ENCODE measurements around the gene FOXS1. TPM values are rescaled to one million over a fixed set of nuclear protein-coding genes. Genes with fewer than 3 reads are reported as not detected.

The FOXS1 gene
- polyA plus RNA-seq, 3 donors, result not detected

DNA sequence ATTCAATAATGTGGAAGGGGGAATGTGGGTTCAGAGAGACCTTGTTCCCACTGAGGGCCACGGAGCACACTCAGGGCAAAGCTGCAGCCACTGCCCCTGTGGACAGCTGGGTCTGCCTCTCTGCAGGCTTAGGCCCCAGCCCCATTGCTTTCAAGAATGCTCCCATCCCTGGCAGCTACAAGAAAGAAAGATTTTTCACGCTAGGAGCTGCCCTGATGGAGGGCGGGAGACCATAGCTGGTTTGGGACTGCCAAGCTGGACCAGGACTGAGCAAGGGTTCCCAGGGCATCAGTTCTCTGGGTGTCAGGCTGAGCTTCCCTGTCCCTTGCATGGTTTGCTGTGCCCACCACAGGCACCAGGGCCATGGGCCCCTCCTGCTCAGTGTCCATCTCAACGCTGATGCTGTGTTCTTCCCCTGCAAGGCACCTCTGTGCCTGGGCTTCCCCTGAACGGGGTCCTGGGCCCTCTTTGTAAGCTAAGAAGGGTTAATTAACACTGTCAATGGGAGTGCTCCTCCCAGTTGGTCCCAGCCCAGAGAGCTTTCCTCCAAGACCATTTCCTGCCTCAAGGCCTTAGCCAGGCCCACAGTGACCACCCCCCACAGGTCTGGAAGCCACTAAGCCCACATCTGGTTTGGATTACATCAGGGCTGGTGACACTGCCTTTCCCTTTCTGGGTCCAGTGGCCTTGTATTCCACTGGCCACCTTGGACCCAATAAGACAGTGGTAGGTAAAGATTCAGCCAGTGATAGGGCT is 8.4 kb downstream of the FOXS1 start:
- Histone ChIP-seq H3K4me3 (replicated peaks in 1 of 3; ENCODE audit: low read depth in 2 of 3, low read length in 3 of 3) (peak overlapping the region in 1 of 3 experiments; percentile 54), H3K4me2 (replicated peaks; ENCODE audit: extremely low read depth, low read length, poor library complexity, severe bottlenecking) (peak overlapping the region; percentile 63), H3K36me3 (replicated peaks in 1 of 2; ENCODE audit: control insufficient read depth in 1 of 2, insufficient read depth in 2 of 2, low read length in 2 of 2) (no peaks in the 10 kb centered on the region), H3K79me2 (ENCODE audit: insufficient read depth, low read length) (no peaks in the 10 kb centered on the region), H3K4me1 (ENCODE audit: control insufficient read depth in 1 of 2, insufficient read depth in 2 of 2, low read length in 2 of 2) (peaks cover 42 to 50% of the 10 kb centered on the region in 2 donors), H3K9me3 (replicated peaks in 1 of 2; ENCODE audit: control insufficient read depth in 1 of 2, insufficient read depth in 1 of 2, low read length in 2 of 2) (no peaks in the 10 kb centered on the region), H2AFZ (ENCODE audit: insufficient read depth, low read depth, low read length, poor library complexity, severe bottlenecking) (no peak overlapping the region), H3K27ac (ENCODE audit: low read depth in 1 of 2, low read length in 2 of 2) (no peak overlapping the region), H4K20me1 (ENCODE audit: insufficient read depth, low read length) (no peaks in the 10 kb centered on the region), H3K9ac (ENCODE audit: insufficient read depth, low read length, poor library complexity, severe bottlenecking) (no peak overlapping the region), H3K27me3 (ENCODE audit: control insufficient read depth in 2 of 2, insufficient read depth in 2 of 2, low read length in 2 of 2) (peaks cover 0 to 51% of the 10 kb centered on the region in 2 donors)
- no peak for DNase-seq
- H3K27me3 Mint-ChIP-seq (ENCODE audit: low read depth in 3 of 3), result peaks cover 20 to 43% (median 42%) of the 10 kb centered on the region in 3 donors
- no peaks in the 10 kb centered on the region for H3K4me1 Mint-ChIP-seq
- H3K27ac Mint-ChIP-seq, result peak overlapping the region in 1 of 7 donors; percentile 43
- no peak overlapping the region for H3K4me3 Mint-ChIP-seq
- intact Hi-C loops (cut with micrococcal nuclease), result no loop called here
- no peaks in the 10 kb centered on the region for H3K9me3 Mint-ChIP-seq
- TF ChIP-seq, protein P1, sequence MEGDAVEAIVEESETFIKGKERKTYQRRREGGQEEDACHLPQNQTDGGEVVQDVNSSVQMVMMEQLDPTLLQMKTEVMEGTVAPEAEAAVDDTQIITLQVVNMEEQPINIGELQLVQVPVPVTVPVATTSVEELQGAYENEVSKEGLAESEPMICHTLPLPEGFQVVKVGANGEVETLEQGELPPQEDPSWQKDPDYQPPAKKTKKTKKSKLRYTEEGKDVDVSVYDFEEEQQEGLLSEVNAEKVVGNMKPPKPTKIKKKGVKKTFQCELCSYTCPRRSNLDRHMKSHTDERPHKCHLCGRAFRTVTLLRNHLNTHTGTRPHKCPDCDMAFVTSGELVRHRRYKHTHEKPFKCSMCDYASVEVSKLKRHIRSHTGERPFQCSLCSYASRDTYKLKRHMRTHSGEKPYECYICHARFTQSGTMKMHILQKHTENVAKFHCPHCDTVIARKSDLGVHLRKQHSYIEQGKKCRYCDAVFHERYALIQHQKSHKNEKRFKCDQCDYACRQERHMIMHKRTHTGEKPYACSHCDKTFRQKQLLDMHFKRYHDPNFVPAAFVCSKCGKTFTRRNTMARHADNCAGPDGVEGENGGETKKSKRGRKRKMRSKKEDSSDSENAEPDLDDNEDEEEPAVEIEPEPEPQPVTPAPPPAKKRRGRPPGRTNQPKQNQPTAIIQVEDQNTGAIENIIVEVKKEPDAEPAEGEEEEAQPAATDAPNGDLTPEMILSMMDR (IDR thresholded peaks at IDR 0.05), result no peak
- H3K36me3 Mint-ChIP-seq, result peaks cover 0 to 2% of the 10 kb centered on the region in 2 donors
- WGBS (ENCODE audit: insufficient coverage), result 87% methylated on average over 5 of the region's 5 CpGs

DNA sequence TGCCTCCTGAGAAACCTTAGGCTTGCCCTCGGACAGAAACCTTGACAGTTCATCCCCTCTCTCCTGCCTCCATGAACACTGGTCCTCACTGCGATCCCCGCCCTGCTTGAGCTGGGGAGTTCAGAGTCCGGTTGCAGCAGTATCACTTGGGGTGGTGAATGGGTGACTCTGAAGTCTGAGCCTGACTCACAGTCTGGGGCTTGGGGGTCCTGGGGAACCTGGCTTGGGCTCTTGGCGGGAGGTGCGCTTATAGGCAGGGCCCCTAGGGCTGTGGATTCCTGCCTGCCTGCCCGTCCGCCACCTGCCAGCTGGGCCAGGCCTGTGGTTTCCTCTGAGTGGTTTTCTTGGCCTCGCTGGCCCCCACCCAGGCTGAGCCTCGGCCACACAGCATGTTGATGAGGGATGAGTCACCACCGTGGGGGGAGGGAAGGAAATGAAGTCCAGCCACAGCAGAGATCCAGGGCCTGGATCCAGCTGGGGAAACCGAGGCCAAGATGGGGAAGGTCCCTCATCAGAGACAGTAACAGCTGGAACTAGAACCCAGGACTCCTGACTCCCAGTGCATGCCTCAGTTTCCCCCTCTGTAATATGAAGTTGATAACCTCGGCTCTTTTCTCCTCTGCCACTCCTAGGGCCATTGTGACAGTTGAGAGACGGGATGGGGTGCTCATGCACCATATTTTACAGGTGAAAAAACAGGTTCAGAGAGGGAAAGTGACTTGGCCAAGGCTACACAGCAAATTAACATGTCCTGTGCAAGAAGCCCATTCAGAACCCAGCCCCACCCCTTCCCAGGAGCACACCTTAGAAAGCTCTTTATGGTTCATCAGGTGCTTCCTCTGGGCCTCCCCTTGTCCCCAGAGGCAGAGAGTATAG is 9.2 kb downstream of the FOXS1 start:
- Histone ChIP-seq H2AFZ (ENCODE audit: insufficient read depth, low read depth, low read length, poor library complexity, severe bottlenecking) (no peak overlapping the region), H3K4me1 (ENCODE audit: control insufficient read depth in 1 of 2, insufficient read depth in 2 of 2, low read length in 2 of 2) (peaks cover 42 to 50% of the 10 kb centered on the region in 2 donors), H3K4me2 (replicated peaks; ENCODE audit: extremely low read depth, low read length, poor library complexity, severe bottlenecking) (peak overlapping the region; percentile 63), H3K27me3 (ENCODE audit: control insufficient read depth in 2 of 2, insufficient read depth in 2 of 2, low read length in 2 of 2) (peaks cover 0 to 47% of the 10 kb centered on the region in 2 donors), H3K4me3 (replicated peaks in 1 of 3; ENCODE audit: low read depth in 2 of 3, low read length in 3 of 3) (peak overlapping the region in 1 of 3 experiments; percentile 54), H3K9ac (ENCODE audit: insufficient read depth, low read length, poor library complexity, severe bottlenecking) (peak overlapping the region; percentile 32), H3K9me3 (replicated peaks in 1 of 2; ENCODE audit: control insufficient read depth in 1 of 2, insufficient read depth in 1 of 2, low read length in 2 of 2) (no peaks in the 10 kb centered on the region), H3K27ac (ENCODE audit: low read depth in 1 of 2, low read length in 2 of 2) (peak overlapping the region in 1 of 2 donors; percentile 45), H4K20me1 (ENCODE audit: insufficient read depth, low read length) (no peaks in the 10 kb centered on the region), H3K79me2 (ENCODE audit: insufficient read depth, low read length) (no peaks in the 10 kb centered on the region), H3K36me3 (replicated peaks in 1 of 2; ENCODE audit: control insufficient read depth in 1 of 2, insufficient read depth in 2 of 2, low read length in 2 of 2) (no peaks in the 10 kb centered on the region)
- DNase-seq, result peak; percentile 77 to 90 (median 81)
- TF ChIP-seq, protein P1 (IDR thresholded peaks at IDR 0.05), result no peak
- WGBS (ENCODE audit: insufficient coverage), result 0% methylated on average over 9 of the region's 14 CpGs
- intact Hi-C loops (cut with micrococcal nuclease), result no loop called here
- H3K36me3 Mint-ChIP-seq, result peaks cover 0 to 2% of the 10 kb centered on the region in 2 donors
- H3K4me1 Mint-ChIP-seq, result no peaks in the 10 kb centered on the region
- peak overlapping the region in 3 of 7 donors; percentile 35 to 77 (median 53) for H3K27ac Mint-ChIP-seq
- peak overlapping the region in 1 of 2 donors; percentile 76 for H3K4me3 Mint-ChIP-seq
- no peaks in the 10 kb centered on the region for H3K9me3 Mint-ChIP-seq
- peaks cover 13 to 47% (median 38%) of the 10 kb centered on the region in 3 donors for H3K27me3 Mint-ChIP-seq (ENCODE audit: low read depth in 3 of 3)

All from CD14-positive monocyte (primary cell).